Neural cell (in vitro differentiated cells): Measurements from ENCODE around the gene MREG. TPM values are rescaled to one million over a fixed set of nuclear protein-coding genes. Genes with fewer than 3 reads are reported as not detected.

Experiments
- H2AFZ ChIP-seq: fragments of 200-600, 300-800 bp; sonication (generic), shearing (Covaris generic); 2 replicates; pipeline ENCODE4 v1.6.0; 2014; ENCODE audit warnings: low read depth, mild to moderate bottlenecking, antibody characterized with exemption, low read length, moderate library complexity
- H3F3A ChIP-seq: fragments of 200-600 bp; shearing (Covaris generic); 2 replicates; pipeline ENCODE4 v1.6.1; 2016; ENCODE audit warnings: mild to moderate bottlenecking, moderate library complexity, mixed read lengths, antibody characterized with exemption, low read length; ENCODE audit not compliant: insufficient read depth, poor library complexity, severe bottlenecking
- H3K27ac ChIP-seq: fragments of 200-600, 300-800 bp; sonication (generic), shearing (Covaris generic); 2 replicates; pipeline ENCODE4 v1.5.1; 2014; ENCODE audit warnings: mild to moderate bottlenecking, low read length, moderate library complexity
- H3K27me3 ChIP-seq: fragments of 300-800, 200-600 bp; sonication (generic), shearing (Covaris generic); 2 replicates; pipeline ENCODE4 v1.6.0; 2014; ENCODE audit warnings: mild to moderate bottlenecking, low read depth, low read length, moderate library complexity; ENCODE audit not compliant: insufficient read depth
- H3K36me3 ChIP-seq: fragments of 300-800, 200-600 bp; sonication (generic), shearing (Covaris generic); 2 replicates; pipeline ENCODE4 v1.5.1; 2014; ENCODE audit warnings: mild to moderate bottlenecking, antibody characterized with exemption, low read length, moderate library complexity; ENCODE audit not compliant: insufficient read depth
- H3K4me2 ChIP-seq: fragments of 300-800, 200-600 bp; sonication (generic), shearing (Covaris generic); 2 replicates; pipeline ENCODE4 v1.6.0; 2014; ENCODE audit warnings: mild to moderate bottlenecking, low read length
- H3K4me3 ChIP-seq: fragments of 300-800, 200-600 bp; sonication (generic), shearing (Covaris generic); 2 replicates; pipeline ENCODE4 v1.5.1; 2014; ENCODE audit warnings: mild to moderate bottlenecking, low read length, moderate library complexity
- H3K79me2 ChIP-seq: fragments of 200-600 bp; shearing (Covaris generic); replicated peaks from 2 replicates; pipeline ENCODE4 v1.6.0; 2014; ENCODE audit warnings: mild to moderate bottlenecking, low read length, moderate library complexity; ENCODE audit not compliant: insufficient read depth
- H3K9ac ChIP-seq: fragments of 300-800, 200-600 bp; sonication (generic), shearing (Covaris generic); 2 replicates; pipeline ENCODE4 v1.6.1; 2016; ENCODE audit warnings: mild to moderate bottlenecking, low read length, mixed read lengths
- H3K9me2 ChIP-seq: fragments of 200-600 bp; shearing (Covaris generic); 2 replicates; pipeline ENCODE4 v1.6.1; 2016; ENCODE audit warnings: mild to moderate bottlenecking, low read length, mixed read lengths; ENCODE audit not compliant: insufficient read depth
- H3K9me3 ChIP-seq: fragments of 200-600, 300-800 bp; sonication (generic), shearing (Covaris generic); 2 replicates; pipeline ENCODE4 v1.6.1; 2016; ENCODE audit warnings: mild to moderate bottlenecking, mixed run types, low read length, moderate library complexity, mixed read lengths
- H4K20me1 ChIP-seq: fragments of 200-600 bp; shearing (Covaris generic); 2 replicates; pipeline ENCODE4 v1.6.1; 2016; ENCODE audit warnings: mild to moderate bottlenecking, mixed run types; ENCODE audit not compliant: insufficient read depth
- EP300 ChIP-seq: fragments of 450-650 bp; conservative IDR thresholded peaks from 2 replicates; pipeline ENCODE4 v1.6.1; 2014; ENCODE audit warnings: antibody characterized with exemption, mild to moderate bottlenecking, moderate library complexity; ENCODE audit not compliant: poor library complexity, severe bottlenecking
- EZH2 ChIP-seq: fragments of 200-600, 300-800 bp; shearing (Covaris generic), sonication (generic); IDR thresholded peaks from 2 replicates; pipeline ENCODE4 v1.6.1; 2014; ENCODE audit warnings: antibody characterized with exemption, low read length, borderline replicate concordance, mild to moderate bottlenecking; ENCODE audit not compliant: insufficient read depth, poor library complexity, severe bottlenecking
- MXI1 ChIP-seq: fragments of 450-650 bp; conservative IDR thresholded peaks from 2 replicates; pipeline ENCODE4 v1.6.1; 2014; ENCODE audit warnings: antibody characterized with exemption, mild to moderate bottlenecking; ENCODE audit not compliant: poor library complexity, severe bottlenecking
- POLR2AphosphoS5 ChIP-seq: IDR thresholded peaks from 2 replicates; pipeline ENCODE4 v1.6.1; 2012
- RAD21 ChIP-seq: fragments of 450-650 bp; conservative IDR thresholded peaks from 2 replicates; pipeline ENCODE4 v1.6.1; 2014; ENCODE audit warnings: antibody characterized with exemption, mild to moderate bottlenecking, moderate library complexity
- SMC3 ChIP-seq: fragments of 450-650 bp; conservative IDR thresholded peaks from 2 replicates; pipeline ENCODE4 v1.6.1; 2014; ENCODE audit warnings: antibody characterized with exemption, mild to moderate bottlenecking, moderate library complexity; ENCODE audit not compliant: poor library complexity
- TAF1 ChIP-seq: IDR thresholded peaks from 2 replicates; pipeline ENCODE4 v1.6.1; 2012; ENCODE audit warnings: low read depth
- polyA plus RNA-seq: library from polyadenylated mRNA; depleted of rRNA; stranded (reverse); fragments of >200 nt; gene quantifications from 2 replicates; pipeline ENCODE4 v1.2.3, GENCODE V29; 2014
- TF ChIP-seq, protein P1 (sequence below): fragments of 450-650 bp; IDR thresholded peaks from 2 replicates; pipeline ENCODE4 v1.5.1; 2014; ENCODE audit warnings: antibody characterized with exemption, mild to moderate bottlenecking, moderate library complexity; ENCODE audit not compliant: poor library complexity, severe bottlenecking
- TF ChIP-seq, protein P2 (sequence below): IDR thresholded peaks from 2 replicates; pipeline ENCODE4 v1.6.1; 2012; ENCODE audit warnings: borderline replicate concordance

The MREG gene
- polyA plus RNA-seq, 1 donor from 2014 or later, result 9.1 TPM

DNA sequence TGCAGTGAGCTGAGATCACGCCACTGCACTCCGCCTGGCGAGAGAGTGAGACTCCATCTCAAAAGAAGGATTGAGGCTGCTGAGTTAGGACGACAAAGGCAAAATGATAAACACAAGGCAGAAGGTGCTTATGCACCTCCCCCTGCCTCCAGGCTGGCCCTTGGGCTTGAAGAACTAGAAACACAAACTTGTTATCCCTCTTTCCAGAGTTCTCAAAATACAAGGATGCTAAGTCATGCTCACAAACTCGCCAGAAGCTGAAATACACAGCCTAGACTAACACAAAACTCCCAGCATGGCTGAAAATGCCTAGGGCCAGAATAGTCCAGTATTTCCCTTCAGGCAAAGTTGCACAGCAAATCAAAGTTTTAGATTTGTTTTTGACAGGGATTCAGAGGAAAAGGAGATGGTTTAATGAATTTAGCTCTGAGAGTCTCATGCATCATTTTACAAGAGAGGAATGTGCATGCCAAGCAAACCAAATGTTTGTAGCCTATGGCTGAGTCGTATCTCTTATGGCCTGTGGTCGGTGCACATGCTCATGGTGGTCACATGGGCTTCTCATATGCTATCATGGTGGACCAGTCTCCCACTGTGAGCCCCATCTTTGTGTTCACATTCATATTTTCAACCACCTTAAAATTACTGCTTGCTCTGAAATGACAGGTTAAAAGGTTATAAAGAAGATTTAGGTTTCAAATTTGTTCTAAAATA, 16.2 kb upstream of the MREG start:
- TF ChIP-seq EP300 (no peak), MXI1 (no peak), TAF1 (no peak), RAD21 (no peak), SMC3 (no peak), POLR2AphosphoS5 (no peak)
- TF ChIP-seq, protein P1, sequence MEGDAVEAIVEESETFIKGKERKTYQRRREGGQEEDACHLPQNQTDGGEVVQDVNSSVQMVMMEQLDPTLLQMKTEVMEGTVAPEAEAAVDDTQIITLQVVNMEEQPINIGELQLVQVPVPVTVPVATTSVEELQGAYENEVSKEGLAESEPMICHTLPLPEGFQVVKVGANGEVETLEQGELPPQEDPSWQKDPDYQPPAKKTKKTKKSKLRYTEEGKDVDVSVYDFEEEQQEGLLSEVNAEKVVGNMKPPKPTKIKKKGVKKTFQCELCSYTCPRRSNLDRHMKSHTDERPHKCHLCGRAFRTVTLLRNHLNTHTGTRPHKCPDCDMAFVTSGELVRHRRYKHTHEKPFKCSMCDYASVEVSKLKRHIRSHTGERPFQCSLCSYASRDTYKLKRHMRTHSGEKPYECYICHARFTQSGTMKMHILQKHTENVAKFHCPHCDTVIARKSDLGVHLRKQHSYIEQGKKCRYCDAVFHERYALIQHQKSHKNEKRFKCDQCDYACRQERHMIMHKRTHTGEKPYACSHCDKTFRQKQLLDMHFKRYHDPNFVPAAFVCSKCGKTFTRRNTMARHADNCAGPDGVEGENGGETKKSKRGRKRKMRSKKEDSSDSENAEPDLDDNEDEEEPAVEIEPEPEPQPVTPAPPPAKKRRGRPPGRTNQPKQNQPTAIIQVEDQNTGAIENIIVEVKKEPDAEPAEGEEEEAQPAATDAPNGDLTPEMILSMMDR, result no peak

DNA sequence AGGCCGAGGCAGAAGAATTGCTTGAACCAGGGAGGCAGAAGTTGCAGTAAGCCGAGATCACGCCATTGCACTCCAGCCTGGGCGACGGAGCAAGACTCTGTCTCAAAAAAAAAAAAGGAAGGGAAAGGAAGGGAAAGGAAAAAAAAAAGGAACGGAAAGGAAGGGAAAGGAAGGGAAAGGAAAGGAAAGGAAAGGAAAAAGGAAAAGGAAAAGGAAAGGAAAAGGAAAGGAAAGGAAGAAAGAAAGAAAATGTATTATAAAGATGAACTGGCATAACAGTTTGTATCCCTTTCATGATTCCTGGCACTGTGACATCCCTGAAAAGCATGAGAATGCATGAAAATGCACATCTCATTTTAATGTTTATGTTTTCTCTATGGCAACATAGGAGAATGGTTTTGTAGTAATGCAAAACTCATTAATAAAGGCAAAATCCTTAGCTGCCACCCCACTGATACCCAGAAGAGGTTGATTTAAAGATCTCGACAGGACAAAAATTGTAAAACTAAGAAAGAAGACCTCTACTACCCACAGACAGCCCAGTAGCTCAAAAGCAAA, 11.5 kb upstream of the MREG start:
- Histone ChIP-seq H3K4me3 (no peak overlapping the region), H3K36me3 (peaks cover 8% of the 10 kb centered on the region), H4K20me1 (no peaks in the 10 kb centered on the region), H3F3A (no peaks in the 10 kb centered on the region), H3K9me3 (no peaks in the 10 kb centered on the region), H3K27ac (no peak overlapping the region), H3K79me2 (no peaks in the 10 kb centered on the region), H2AFZ (no peak overlapping the region), H3K4me2 (no peak overlapping the region), H3K27me3 (no peaks in the 10 kb centered on the region), H3K9me2 (no peaks in the 10 kb centered on the region), H3K9ac (no peak overlapping the region)
- TF ChIP-seq, protein P2, sequence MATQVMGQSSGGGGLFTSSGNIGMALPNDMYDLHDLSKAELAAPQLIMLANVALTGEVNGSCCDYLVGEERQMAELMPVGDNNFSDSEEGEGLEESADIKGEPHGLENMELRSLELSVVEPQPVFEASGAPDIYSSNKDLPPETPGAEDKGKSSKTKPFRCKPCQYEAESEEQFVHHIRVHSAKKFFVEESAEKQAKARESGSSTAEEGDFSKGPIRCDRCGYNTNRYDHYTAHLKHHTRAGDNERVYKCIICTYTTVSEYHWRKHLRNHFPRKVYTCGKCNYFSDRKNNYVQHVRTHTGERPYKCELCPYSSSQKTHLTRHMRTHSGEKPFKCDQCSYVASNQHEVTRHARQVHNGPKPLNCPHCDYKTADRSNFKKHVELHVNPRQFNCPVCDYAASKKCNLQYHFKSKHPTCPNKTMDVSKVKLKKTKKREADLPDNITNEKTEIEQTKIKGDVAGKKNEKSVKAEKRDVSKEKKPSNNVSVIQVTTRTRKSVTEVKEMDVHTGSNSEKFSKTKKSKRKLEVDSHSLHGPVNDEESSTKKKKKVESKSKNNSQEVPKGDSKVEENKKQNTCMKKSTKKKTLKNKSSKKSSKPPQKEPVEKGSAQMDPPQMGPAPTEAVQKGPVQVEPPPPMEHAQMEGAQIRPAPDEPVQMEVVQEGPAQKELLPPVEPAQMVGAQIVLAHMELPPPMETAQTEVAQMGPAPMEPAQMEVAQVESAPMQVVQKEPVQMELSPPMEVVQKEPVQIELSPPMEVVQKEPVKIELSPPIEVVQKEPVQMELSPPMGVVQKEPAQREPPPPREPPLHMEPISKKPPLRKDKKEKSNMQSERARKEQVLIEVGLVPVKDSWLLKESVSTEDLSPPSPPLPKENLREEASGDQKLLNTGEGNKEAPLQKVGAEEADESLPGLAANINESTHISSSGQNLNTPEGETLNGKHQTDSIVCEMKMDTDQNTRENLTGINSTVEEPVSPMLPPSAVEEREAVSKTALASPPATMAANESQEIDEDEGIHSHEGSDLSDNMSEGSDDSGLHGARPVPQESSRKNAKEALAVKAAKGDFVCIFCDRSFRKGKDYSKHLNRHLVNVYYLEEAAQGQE, result no peak
- TF ChIP-seq RAD21 (no peak), EP300 (no peak), TAF1 (no peak), EZH2 (no peak), MXI1 (no peak), POLR2AphosphoS5 (no peak), SMC3 (no peak)
- TF ChIP-seq, protein P1, result no peak

More for the DNA sequence above, 16.2 kb upstream of the MREG start:
- Histone ChIP-seq H3K27me3 (no peaks in the 10 kb centered on the region), H3K4me2 (no peak overlapping the region), H3K9me3 (no peaks in the 10 kb centered on the region), H3K9me2 (no peaks in the 10 kb centered on the region), H3K79me2 (no peaks in the 10 kb centered on the region), H3K27ac (no peak overlapping the region), H2AFZ (no peak overlapping the region), H3K4me3 (no peak overlapping the region), H3K9ac (no peak overlapping the region), H3F3A (no peaks in the 10 kb centered on the region), H3K36me3 (peaks cover 10% of the 10 kb centered on the region), H4K20me1 (no peaks in the 10 kb centered on the region)
